SK-N-SH (cell line): ENCODE data around the gene SND1. TPM values are rescaled to one million over a fixed set of nuclear protein-coding genes. Genes with fewer than 3 reads are reported as not detected.

ENCODE experiments used
- CTCF ChIA-PET: fragments of 300-600, 350-600 bp; formaldehyde crosslinking; extraction: SDS; loops from one replicate; lab custom pipeline; 2021; lab: Yijun Ruan, JAX
- POLR2A ChIA-PET: fragments of 350-600 bp; sonication (Branson Sonifier 250); formaldehyde crosslinking; extraction: SDS; loops from one replicate; lab custom pipeline; 2020; ENCODE audit warnings: antibody characterized with exemption, inconsistent platforms; lab: Yijun Ruan, JAX
- DNase-seq: peaks from one replicate; pipeline ENCODE4 v3.0.0; 2012
- H2AFZ ChIP-seq: fragments of 200-600 bp; sonication (generic); 2 replicates; pipeline ENCODE4 v1.8.1; 2016; ENCODE audit warnings: antibody characterized with exemption, mild to moderate bottlenecking, low read depth
- H3F3A ChIP-seq: fragments of 200-600 bp; sonication (generic); replicated peaks from 2 replicates; pipeline ENCODE3; 2016; ENCODE audit warnings: antibody characterized with exemption, mild to moderate bottlenecking; ENCODE audit not compliant: insufficient read depth
- H3K27ac ChIP-seq, 2 experiments: fragments of 200-500 bp in 1 of 2; fragments of 200-600 bp in 1 of 2; sonication (Bioruptor generic) in 1 of 2; sonication (generic), shearing (Covaris generic) in 1 of 2; 2 replicates each; pipeline versions ENCODE4 v1.5.1 to v1.6.1; 2014 to 2016; ENCODE audit warnings: low read depth in 2 of 2, inconsistent platforms in 1 of 2, low read length in 1 of 2, mild to moderate bottlenecking in 1 of 2, mixed read lengths in 1 of 2
- H3K27me3 ChIP-seq: fragments of 200-600 bp; sonication (generic), shearing (Covaris generic); 2 replicates; pipeline ENCODE4 v1.6.1; 2016; ENCODE audit warnings: mixed run types; ENCODE audit not compliant: insufficient read depth
- H3K36me3 ChIP-seq, 2 experiments: fragments of 200-500 bp in 1 of 2; fragments of 200-600 bp in 1 of 2; sonication (Bioruptor generic) in 1 of 2; sonication (generic) in 1 of 2; replicated peaks in 1 of 2; 2 replicates each; pipeline versions ENCODE3 to v1.5.1; 2014 to 2016; ENCODE audit warnings: low read length in 1 of 2, mild to moderate bottlenecking in 1 of 2; ENCODE audit not compliant: insufficient read depth in 2 of 2, control insufficient read depth in 1 of 2
- H3K4me1 ChIP-seq, 2 experiments: fragments of 200-500 bp in 1 of 2; fragments of 200-600 bp in 1 of 2; sonication (Bioruptor generic) in 1 of 2; sonication (generic), shearing (Covaris generic) in 1 of 2; 2 replicates each; pipeline versions ENCODE4 v1.5.1 to v1.6.1; 2014 to 2016; ENCODE audit warnings: low read depth in 1 of 2, low read length in 1 of 2, mixed run types in 1 of 2; ENCODE audit not compliant: insufficient read depth in 2 of 2, control insufficient read depth in 1 of 2
- H3K4me2 ChIP-seq: fragments of 200-600 bp; sonication (generic), shearing (Covaris generic); 2 replicates; pipeline ENCODE4 v1.6.1; 2017; ENCODE audit warnings: mixed run types
- H3K4me3 ChIP-seq, 2 experiments: fragments of 200-500 bp in 1 of 2; fragments of 200-600 bp in 1 of 2; sonication (Bioruptor generic) in 1 of 2; sonication (generic), shearing (Covaris generic) in 1 of 2; 2 replicates each; pipeline versions ENCODE4 v1.5.1 to v1.8.1; 2014 to 2016; ENCODE audit warnings: low read depth in 2 of 2, inconsistent platforms in 1 of 2, low read length in 1 of 2, mild to moderate bottlenecking in 1 of 2, mixed read lengths in 1 of 2, moderate library complexity in 1 of 2
- H3K79me2 ChIP-seq: fragments of 200-600 bp; sonication (generic); 2 replicates; pipeline ENCODE4 v1.8.1; 2017; ENCODE audit warnings: mild to moderate bottlenecking; ENCODE audit not compliant: insufficient read depth
- H3K9ac ChIP-seq: fragments of 200-600 bp; sonication (generic); 2 replicates; pipeline ENCODE4 v1.6.1; 2017; ENCODE audit warnings: mixed run types
- H3K9me2 ChIP-seq: fragments of 200-600 bp; sonication (generic); 2 replicates; pipeline ENCODE4 v1.6.1; 2017; ENCODE audit warnings: mixed run types
- H3K9me3 ChIP-seq: fragments of 200-600 bp; sonication (generic); 2 replicates; pipeline ENCODE4 v1.6.1; 2017; ENCODE audit warnings: mixed run types, mild to moderate bottlenecking, moderate library complexity
- H4K20me1 ChIP-seq: fragments of 200-600 bp; sonication (generic); 2 replicates; pipeline ENCODE4 v1.6.1; 2017; ENCODE audit warnings: mild to moderate bottlenecking, mixed run types; ENCODE audit not compliant: insufficient read depth
- ELF1 ChIP-seq: IDR thresholded peaks from 2 replicates; pipeline ENCODE4 v1.4.0; 2012
- EP300 ChIP-seq, 2 experiments: IDR thresholded peaks; 2 replicates each; pipeline versions ENCODE4 v1.4.0 to v1.6.1; 2012; ENCODE audit warnings: borderline replicate concordance in 1 of 2, low read depth in 1 of 2, low read length in 1 of 2
- GABPA ChIP-seq: IDR thresholded peaks from 2 replicates; pipeline ENCODE4 v1.4.0; 2012; ENCODE audit warnings: low read depth, mild to moderate bottlenecking
- JUND ChIP-seq: IDR thresholded peaks from 2 replicates; pipeline ENCODE4 v1.4.0; 2012
- MEF2A ChIP-seq: IDR thresholded peaks from 2 replicates; pipeline ENCODE4 v1.4.0; 2012; ENCODE audit warnings: low read depth, borderline replicate concordance
- MXI1 ChIP-seq: IDR thresholded peaks from 2 replicates; pipeline ENCODE4 v1.6.1; 2012; ENCODE audit warnings: mild to moderate bottlenecking, low read depth, low read length, improper control_type of control experiment
- NFIC ChIP-seq: IDR thresholded peaks from 2 replicates; pipeline ENCODE4 v1.4.0; 2012; ENCODE audit warnings: borderline replicate concordance
- NRF1 ChIP-seq: IDR thresholded peaks from 2 replicates; pipeline ENCODE4 v1.6.1; 2012; ENCODE audit warnings: low read depth, mild to moderate bottlenecking, low read length
- RAD21 ChIP-seq: IDR thresholded peaks from 2 replicates; pipeline ENCODE4 v1.6.1; 2012; ENCODE audit warnings: mild to moderate bottlenecking, low read length
- RFX5 ChIP-seq: IDR thresholded peaks from 2 replicates; pipeline ENCODE4 v1.6.1; 2012; ENCODE audit warnings: mild to moderate bottlenecking, improper control_type of control experiment, low read length
- SMC3 ChIP-seq: IDR thresholded peaks from 2 replicates; pipeline ENCODE4 v1.6.1; 2012; ENCODE audit warnings: low read depth, low read length, improper control_type of control experiment
- TAF1 ChIP-seq: IDR thresholded peaks from 2 replicates; pipeline ENCODE4 v1.6.1; 2012; ENCODE audit warnings: low read depth, mild to moderate bottlenecking, low read length, moderate library complexity, borderline replicate concordance
- TCF12 ChIP-seq: IDR thresholded peaks from 2 replicates; pipeline ENCODE4 v1.4.0; 2012
- TEAD4 ChIP-seq: IDR thresholded peaks from 2 replicates; pipeline ENCODE4 v1.4.0; 2012; ENCODE audit warnings: mild to moderate bottlenecking, borderline replicate concordance; ENCODE audit not compliant: insufficient read depth
- YY1 ChIP-seq: IDR thresholded peaks from 2 replicates; pipeline ENCODE4 v1.4.0; 2012; ENCODE audit warnings: low read depth, mild to moderate bottlenecking
- WGBS: methylation state at CpG from one replicate; pipeline ENCODE4 v1.1.6; 2017; ENCODE audit warnings: low lambda C conversion rate; 5-methylcytosine and 5-hydroxymethylcytosine counted together
- polyA plus RNA-seq, 3 experiments: library from polyadenylated mRNA; depleted of rRNA; stranded (reverse); fragments of >200 nt; gene quantifications; 2 replicates each; pipeline ENCODE4 v1.2.3, GENCODE V29; 2012
- TF ChIP-seq, protein P1 (sequence below): fragments of 200-600 bp; sonication (generic); IDR thresholded peaks from 2 replicates; pipeline ENCODE4 v1.6.1; 2017; ENCODE audit warnings: antibody characterized with exemption, mild to moderate bottlenecking, moderate library complexity
- TF ChIP-seq, protein P2 (sequence below): IDR thresholded peaks from 2 replicates; pipeline ENCODE4 v1.4.0; 2012; ENCODE audit warnings: low read depth, borderline replicate concordance
- TF ChIP-seq, protein P3 (sequence below): IDR thresholded peaks from 2 replicates; pipeline ENCODE4 v1.6.1; 2012; ENCODE audit warnings: mild to moderate bottlenecking, low read depth, low read length, moderate library complexity
- TF ChIP-seq, protein P4 (sequence below): fragments of 150-350 bp; IDR thresholded peaks from 2 replicates; pipeline ENCODE4 v1.6.1; 2016; ENCODE audit warnings: mild to moderate bottlenecking, low read depth, low read length

Gene SND1
- polyA plus RNA-seq, 1 of the 3 experiments (the other 2 are of a cell fraction): 165 TPM

DNA sequence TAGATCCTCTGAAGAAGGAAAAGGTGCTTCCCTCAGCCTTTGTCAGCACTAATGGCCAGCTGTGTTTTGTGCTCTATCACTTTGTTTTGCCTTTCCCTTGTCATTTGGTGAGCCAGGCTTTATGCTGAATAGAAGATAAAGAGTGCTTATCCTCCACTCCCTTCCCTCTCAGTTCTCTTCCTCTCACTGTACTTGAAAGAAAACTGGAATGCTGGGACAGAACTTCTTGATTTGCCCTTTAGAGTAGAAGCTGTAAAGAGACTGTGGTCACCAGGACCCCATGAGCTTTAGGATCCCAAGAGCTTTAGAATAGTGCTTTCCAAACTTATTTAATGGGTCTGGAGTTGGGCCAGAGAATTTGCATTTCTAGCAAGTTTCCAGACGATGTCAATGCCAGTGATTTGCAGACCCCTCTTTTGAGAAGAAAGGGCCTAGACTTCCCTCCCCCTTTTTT, 297.8 kb downstream of the SND1 start:
- H4K20me1 ChIP-seq: peaks cover 15% of the 10 kb centered on the region
- no peak overlapping the region for H3K4me2 ChIP-seq
- peaks cover 22 to 39% of the 10 kb centered on the region in 2 experiments for H3K4me1 ChIP-seq
- H3K36me3 ChIP-seq: peaks cover 6 to 11% of the 10 kb centered on the region in 2 experiments
- H3K79me2 ChIP-seq: peaks cover 33% of the 10 kb centered on the region; the same call in 1 of the 2 replicates
- no peak for TF ChIP-seq JUND
- TF ChIP-seq YY1: no peak
- no peak for TF ChIP-seq TAF1
- no peak for TF ChIP-seq TEAD4
- TF ChIP-seq, protein P1, sequence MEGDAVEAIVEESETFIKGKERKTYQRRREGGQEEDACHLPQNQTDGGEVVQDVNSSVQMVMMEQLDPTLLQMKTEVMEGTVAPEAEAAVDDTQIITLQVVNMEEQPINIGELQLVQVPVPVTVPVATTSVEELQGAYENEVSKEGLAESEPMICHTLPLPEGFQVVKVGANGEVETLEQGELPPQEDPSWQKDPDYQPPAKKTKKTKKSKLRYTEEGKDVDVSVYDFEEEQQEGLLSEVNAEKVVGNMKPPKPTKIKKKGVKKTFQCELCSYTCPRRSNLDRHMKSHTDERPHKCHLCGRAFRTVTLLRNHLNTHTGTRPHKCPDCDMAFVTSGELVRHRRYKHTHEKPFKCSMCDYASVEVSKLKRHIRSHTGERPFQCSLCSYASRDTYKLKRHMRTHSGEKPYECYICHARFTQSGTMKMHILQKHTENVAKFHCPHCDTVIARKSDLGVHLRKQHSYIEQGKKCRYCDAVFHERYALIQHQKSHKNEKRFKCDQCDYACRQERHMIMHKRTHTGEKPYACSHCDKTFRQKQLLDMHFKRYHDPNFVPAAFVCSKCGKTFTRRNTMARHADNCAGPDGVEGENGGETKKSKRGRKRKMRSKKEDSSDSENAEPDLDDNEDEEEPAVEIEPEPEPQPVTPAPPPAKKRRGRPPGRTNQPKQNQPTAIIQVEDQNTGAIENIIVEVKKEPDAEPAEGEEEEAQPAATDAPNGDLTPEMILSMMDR: no peak
- TF ChIP-seq SMC3: no peak
- TF ChIP-seq, protein P2, sequence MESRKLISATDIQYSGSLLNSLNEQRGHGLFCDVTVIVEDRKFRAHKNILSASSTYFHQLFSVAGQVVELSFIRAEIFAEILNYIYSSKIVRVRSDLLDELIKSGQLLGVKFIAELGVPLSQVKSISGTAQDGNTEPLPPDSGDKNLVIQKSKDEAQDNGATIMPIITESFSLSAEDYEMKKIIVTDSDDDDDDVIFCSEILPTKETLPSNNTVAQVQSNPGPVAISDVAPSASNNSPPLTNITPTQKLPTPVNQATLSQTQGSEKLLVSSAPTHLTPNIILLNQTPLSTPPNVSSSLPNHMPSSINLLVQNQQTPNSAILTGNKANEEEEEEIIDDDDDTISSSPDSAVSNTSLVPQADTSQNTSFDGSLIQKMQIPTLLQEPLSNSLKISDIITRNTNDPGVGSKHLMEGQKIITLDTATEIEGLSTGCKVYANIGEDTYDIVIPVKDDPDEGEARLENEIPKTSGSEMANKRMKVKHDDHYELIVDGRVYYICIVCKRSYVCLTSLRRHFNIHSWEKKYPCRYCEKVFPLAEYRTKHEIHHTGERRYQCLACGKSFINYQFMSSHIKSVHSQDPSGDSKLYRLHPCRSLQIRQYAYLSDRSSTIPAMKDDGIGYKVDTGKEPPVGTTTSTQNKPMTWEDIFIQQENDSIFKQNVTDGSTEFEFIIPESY: no peak
- TF ChIP-seq NFIC: no peak
- no peak for TF ChIP-seq TCF12
- no peak for TF ChIP-seq NRF1
- TF ChIP-seq MEF2A: no peak
- TF ChIP-seq EP300 (IDR thresholded peaks at IDR 0.05; ENCODE audit: borderline replicate concordance in 1 of 2, low read depth in 1 of 2, low read length in 1 of 2): no peak
- no peak for TF ChIP-seq MXI1
- TF ChIP-seq, protein P3, sequence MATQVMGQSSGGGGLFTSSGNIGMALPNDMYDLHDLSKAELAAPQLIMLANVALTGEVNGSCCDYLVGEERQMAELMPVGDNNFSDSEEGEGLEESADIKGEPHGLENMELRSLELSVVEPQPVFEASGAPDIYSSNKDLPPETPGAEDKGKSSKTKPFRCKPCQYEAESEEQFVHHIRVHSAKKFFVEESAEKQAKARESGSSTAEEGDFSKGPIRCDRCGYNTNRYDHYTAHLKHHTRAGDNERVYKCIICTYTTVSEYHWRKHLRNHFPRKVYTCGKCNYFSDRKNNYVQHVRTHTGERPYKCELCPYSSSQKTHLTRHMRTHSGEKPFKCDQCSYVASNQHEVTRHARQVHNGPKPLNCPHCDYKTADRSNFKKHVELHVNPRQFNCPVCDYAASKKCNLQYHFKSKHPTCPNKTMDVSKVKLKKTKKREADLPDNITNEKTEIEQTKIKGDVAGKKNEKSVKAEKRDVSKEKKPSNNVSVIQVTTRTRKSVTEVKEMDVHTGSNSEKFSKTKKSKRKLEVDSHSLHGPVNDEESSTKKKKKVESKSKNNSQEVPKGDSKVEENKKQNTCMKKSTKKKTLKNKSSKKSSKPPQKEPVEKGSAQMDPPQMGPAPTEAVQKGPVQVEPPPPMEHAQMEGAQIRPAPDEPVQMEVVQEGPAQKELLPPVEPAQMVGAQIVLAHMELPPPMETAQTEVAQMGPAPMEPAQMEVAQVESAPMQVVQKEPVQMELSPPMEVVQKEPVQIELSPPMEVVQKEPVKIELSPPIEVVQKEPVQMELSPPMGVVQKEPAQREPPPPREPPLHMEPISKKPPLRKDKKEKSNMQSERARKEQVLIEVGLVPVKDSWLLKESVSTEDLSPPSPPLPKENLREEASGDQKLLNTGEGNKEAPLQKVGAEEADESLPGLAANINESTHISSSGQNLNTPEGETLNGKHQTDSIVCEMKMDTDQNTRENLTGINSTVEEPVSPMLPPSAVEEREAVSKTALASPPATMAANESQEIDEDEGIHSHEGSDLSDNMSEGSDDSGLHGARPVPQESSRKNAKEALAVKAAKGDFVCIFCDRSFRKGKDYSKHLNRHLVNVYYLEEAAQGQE: no peak
- TF ChIP-seq GABPA: no peak
- TF ChIP-seq, protein P4, sequence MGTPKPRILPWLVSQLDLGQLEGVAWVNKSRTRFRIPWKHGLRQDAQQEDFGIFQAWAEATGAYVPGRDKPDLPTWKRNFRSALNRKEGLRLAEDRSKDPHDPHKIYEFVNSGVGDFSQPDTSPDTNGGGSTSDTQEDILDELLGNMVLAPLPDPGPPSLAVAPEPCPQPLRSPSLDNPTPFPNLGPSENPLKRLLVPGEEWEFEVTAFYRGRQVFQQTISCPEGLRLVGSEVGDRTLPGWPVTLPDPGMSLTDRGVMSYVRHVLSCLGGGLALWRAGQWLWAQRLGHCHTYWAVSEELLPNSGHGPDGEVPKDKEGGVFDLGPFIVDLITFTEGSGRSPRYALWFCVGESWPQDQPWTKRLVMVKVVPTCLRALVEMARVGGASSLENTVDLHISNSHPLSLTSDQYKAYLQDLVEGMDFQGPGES: no peak
- no peak for TF ChIP-seq RFX5
- TF ChIP-seq RAD21: no peak
- no peak for TF ChIP-seq ELF1
- H3K9ac ChIP-seq: no peak overlapping the region
- no peak for DNase-seq
- POLR2A ChIA-PET: interaction anchor here (0.6 kb wide), 1 partner anchor 216 kb away, joined by 3 read pairs; no protein-coding TSS in a partner anchor
- H2AFZ ChIP-seq: no peak overlapping the region
- no peaks in the 10 kb centered on the region for H3K9me2 ChIP-seq
- no peak overlapping the region for H3K27ac ChIP-seq
- H3K9me3 ChIP-seq: no peaks in the 10 kb centered on the region
- peaks cover 23% of the 10 kb centered on the region for H3F3A ChIP-seq
- H3K27me3 ChIP-seq: no peaks in the 10 kb centered on the region
- no peak overlapping the region for H3K4me3 ChIP-seq
- 100% methylated on average over 1 of the region's 1 CpG for WGBS
- CTCF ChIA-PET: interaction anchor here (0.5 to 2.7 kb wide), 7 partner anchors 10 to 259 kb away, joined by 3 to 13 read pairs (median 4); no protein-coding TSS in a partner anchor
